ENCODE data around the gene ATXN1.

ATXN1 gene

DNA sequence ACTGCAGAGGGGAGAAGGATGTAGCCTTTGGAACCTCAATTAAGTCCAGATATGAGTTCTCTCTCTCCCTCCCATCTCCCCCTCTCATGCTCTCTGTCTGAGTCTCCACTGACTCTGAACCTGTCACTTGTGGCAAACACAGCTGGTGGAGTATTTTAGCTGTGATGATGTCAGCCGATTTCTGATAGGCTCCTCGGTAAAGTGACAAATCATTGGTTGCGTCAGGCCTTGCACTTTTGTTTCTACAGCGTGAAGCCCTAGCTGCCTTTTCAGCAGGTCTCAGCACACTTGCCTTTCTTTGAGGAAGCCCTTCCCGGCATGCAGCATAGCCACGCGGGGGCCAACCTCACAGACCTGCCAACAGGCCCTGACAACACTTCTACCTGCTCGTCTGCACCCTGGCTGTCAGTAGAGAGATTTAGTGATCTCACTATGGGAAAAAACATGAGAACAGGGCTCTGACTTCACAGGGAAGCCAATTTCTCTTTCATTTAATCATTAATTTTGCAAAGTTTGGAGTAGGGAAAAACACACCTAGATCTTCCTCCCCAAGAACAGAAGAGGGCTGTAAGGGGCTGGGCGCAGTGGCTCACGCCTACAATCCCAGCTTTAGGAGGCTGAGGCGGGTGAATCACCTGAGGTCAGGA, 438.5 kb downstream of the ATXN1 start (continued):
- TF ChIP-seq, protein P1, sequence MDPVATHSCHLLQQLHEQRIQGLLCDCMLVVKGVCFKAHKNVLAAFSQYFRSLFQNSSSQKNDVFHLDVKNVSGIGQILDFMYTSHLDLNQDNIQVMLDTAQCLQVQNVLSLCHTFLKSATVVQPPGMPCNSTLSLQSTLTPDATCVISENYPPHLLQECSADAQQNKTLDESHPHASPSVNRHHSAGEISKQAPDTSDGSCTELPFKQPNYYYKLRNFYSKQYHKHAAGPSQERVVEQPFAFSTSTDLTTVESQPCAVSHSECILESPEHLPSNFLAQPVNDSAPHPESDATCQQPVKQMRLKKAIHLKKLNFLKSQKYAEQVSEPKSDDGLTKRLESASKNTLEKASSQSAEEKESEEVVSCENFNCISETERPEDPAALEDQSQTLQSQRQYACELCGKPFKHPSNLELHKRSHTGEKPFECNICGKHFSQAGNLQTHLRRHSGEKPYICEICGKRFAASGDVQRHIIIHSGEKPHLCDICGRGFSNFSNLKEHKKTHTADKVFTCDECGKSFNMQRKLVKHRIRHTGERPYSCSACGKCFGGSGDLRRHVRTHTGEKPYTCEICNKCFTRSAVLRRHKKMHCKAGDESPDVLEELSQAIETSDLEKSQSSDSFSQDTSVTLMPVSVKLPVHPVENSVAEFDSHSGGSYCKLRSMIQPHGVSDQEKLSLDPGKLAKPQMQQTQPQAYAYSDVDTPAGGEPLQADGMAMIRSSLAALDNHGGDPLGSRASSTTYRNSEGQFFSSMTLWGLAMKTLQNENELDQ (tag by site-specific recombination; IDR thresholded peaks at IDR 0.05; ENCODE audit: low read depth), result no peak
- TF ChIP-seq ZNF366 (tag by site-specific recombination; conservative IDR thresholded peaks at IDR 0.05), result no peak; the same call in 1 of the 2 replicates
- no peak for TF ChIP-seq REPIN1 (tag by site-specific recombination; IDR thresholded peaks at IDR 0.05; ENCODE audit: low read depth)
- peak; percentile 93 for TF ChIP-seq SCRT2 (tag by site-specific recombination; IDR thresholded peaks at IDR 0.05)
- no peak for TF ChIP-seq ZNF175 (tag by site-specific recombination; IDR thresholded peaks at IDR 0.05)
- no peak for TF ChIP-seq ZNF302 (tag by site-specific recombination; IDR thresholded peaks at IDR 0.05; ENCODE audit: low read depth)
- no peak for TF ChIP-seq ZBTB8A (tag by site-specific recombination; IDR thresholded peaks at IDR 0.05)
- TF ChIP-seq, protein P2, sequence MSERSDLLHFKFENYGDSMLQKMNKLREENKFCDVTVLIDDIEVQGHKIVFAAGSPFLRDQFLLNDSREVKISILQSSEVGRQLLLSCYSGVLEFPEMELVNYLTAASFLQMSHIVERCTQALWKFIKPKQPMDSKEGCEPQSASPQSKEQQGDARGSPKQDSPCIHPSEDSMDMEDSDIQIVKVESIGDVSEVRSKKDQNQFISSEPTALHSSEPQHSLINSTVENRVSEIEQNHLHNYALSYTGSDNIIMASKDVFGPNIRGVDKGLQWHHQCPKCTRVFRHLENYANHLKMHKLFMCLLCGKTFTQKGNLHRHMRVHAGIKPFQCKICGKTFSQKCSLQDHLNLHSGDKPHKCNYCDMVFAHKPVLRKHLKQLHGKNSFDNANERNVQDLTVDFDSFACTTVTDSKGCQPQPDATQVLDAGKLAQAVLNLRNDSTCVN (tag by site-specific recombination; optimal IDR thresholded peaks at IDR 0.05), result no peak
- TF ChIP-seq MYNN (tag by site-specific recombination; IDR thresholded peaks at IDR 0.05; ENCODE audit: borderline replicate concordance), result no peak
- no peak for TF ChIP-seq ZNF274 (IDR thresholded peaks at IDR 0.05; ENCODE audit: low read length)
- no peak for TF ChIP-seq ZNF274 (tag by site-specific recombination; IDR thresholded peaks at IDR 0.05; ENCODE audit: borderline replicate concordance)
- TF ChIP-seq PRDM1 (tag by site-specific recombination; IDR thresholded peaks at IDR 0.05), result peak; percentile 79
- TF ChIP-seq ZSCAN23 (tag by site-specific recombination; IDR thresholded peaks at IDR 0.05), result no peak
- no peak for TF ChIP-seq EGR2 (tag by site-specific recombination; IDR thresholded peaks at IDR 0.05; ENCODE audit: low read depth)
- no peak for TF ChIP-seq ZNF341 (tag by site-specific recombination; IDR thresholded peaks at IDR 0.05; ENCODE audit: low read depth)
- TF ChIP-seq ZNF138 (tag by site-specific recombination; IDR thresholded peaks at IDR 0.05; ENCODE audit: borderline replicate concordance), result no peak
- no peak for TF ChIP-seq ZNF529 (tag by site-specific recombination; IDR thresholded peaks at IDR 0.05; ENCODE audit: insufficient replicate concordance)
- TF ChIP-seq MEIS1 (CRISPR knock-in tag; IDR thresholded peaks at IDR 0.05; ENCODE audit: borderline replicate concordance), result no peak
- no peak for TF ChIP-seq TCF7L2 (IDR thresholded peaks at IDR 0.05; ENCODE audit: borderline replicate concordance, low read depth, low read length)
- TF ChIP-seq ZNF76 (tag by site-specific recombination; IDR thresholded peaks at IDR 0.05; ENCODE audit: borderline replicate concordance, low read depth), result peak; percentile 77; the same call in 1 of the 2 replicates
- no peak for TF ChIP-seq ZNF549 (tag by site-specific recombination; IDR thresholded peaks at IDR 0.05)
- TF ChIP-seq, protein P3, sequence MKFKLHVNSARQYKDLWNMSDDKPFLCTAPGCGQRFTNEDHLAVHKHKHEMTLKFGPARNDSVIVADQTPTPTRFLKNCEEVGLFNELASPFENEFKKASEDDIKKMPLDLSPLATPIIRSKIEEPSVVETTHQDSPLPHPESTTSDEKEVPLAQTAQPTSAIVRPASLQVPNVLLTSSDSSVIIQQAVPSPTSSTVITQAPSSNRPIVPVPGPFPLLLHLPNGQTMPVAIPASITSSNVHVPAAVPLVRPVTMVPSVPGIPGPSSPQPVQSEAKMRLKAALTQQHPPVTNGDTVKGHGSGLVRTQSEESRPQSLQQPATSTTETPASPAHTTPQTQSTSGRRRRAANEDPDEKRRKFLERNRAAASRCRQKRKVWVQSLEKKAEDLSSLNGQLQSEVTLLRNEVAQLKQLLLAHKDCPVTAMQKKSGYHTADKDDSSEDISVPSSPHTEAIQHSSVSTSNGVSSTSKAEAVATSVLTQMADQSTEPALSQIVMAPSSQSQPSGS (tag by site-specific recombination; IDR thresholded peaks at IDR 0.05; ENCODE audit: low read depth), result peak; percentile 95
- TF ChIP-seq IKZF3 (tag by site-specific recombination; IDR thresholded peaks at IDR 0.05), result no peak
- TF ChIP-seq, protein P4, sequence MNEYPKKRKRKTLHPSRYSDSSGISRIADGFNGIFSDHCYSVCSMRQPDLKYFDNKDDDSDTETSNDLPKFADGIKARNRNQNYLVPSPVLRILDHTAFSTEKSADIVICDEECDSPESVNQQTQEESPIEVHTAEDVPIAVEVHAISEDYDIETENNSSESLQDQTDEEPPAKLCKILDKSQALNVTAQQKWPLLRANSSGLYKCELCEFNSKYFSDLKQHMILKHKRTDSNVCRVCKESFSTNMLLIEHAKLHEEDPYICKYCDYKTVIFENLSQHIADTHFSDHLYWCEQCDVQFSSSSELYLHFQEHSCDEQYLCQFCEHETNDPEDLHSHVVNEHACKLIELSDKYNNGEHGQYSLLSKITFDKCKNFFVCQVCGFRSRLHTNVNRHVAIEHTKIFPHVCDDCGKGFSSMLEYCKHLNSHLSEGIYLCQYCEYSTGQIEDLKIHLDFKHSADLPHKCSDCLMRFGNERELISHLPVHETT (tag by site-specific recombination; IDR thresholded peaks at IDR 0.05), result 0 out of 2 replicates have a peak, but pooled peaks have one; percentile 21
- no peak for TF ChIP-seq MZF1 (tag by site-specific recombination; IDR thresholded peaks at IDR 0.05; ENCODE audit: borderline replicate concordance)
- no peak for TF ChIP-seq ZNF426 (tag by site-specific recombination; IDR thresholded peaks at IDR 0.05)
- TF ChIP-seq ZFP3 (tag by site-specific recombination; IDR thresholded peaks at IDR 0.05; ENCODE audit: low read depth), result no peak
- TF ChIP-seq, protein P5, sequence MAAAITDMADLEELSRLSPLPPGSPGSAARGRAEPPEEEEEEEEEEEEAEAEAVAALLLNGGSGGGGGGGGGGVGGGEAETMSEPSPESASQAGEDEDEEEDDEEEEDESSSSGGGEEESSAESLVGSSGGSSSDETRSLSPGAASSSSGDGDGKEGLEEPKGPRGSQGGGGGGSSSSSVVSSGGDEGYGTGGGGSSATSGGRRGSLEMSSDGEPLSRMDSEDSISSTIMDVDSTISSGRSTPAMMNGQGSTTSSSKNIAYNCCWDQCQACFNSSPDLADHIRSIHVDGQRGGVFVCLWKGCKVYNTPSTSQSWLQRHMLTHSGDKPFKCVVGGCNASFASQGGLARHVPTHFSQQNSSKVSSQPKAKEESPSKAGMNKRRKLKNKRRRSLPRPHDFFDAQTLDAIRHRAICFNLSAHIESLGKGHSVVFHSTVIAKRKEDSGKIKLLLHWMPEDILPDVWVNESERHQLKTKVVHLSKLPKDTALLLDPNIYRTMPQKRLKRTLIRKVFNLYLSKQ (tag by site-specific recombination; IDR thresholded peaks at IDR 0.05; ENCODE audit: borderline replicate concordance), result no peak
- TF ChIP-seq, protein P6, sequence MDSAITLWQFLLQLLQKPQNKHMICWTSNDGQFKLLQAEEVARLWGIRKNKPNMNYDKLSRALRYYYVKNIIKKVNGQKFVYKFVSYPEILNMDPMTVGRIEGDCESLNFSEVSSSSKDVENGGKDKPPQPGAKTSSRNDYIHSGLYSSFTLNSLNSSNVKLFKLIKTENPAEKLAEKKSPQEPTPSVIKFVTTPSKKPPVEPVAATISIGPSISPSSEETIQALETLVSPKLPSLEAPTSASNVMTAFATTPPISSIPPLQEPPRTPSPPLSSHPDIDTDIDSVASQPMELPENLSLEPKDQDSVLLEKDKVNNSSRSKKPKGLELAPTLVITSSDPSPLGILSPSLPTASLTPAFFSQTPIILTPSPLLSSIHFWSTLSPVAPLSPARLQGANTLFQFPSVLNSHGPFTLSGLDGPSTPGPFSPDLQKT (IDR thresholded peaks at IDR 0.05; ENCODE audit: borderline replicate concordance, low read depth, low read length), result no peak
- TF ChIP-seq ZNF785 (tag by site-specific recombination; IDR thresholded peaks at IDR 0.05), result no peak
- TF ChIP-seq ZNF311 (tag by site-specific recombination; IDR thresholded peaks at IDR 0.05; ENCODE audit: borderline replicate concordance), result no peak
